ENCODE measurements around the gene LMAN1L. TPM values are rescaled to one million over a fixed set of nuclear protein-coding genes. Genes with fewer than 3 reads are reported as not detected.

LMAN1L gene
- total RNA-seq, 1 donor from 2014 or later, result 0.33 TPM

GRCh38 chr15:74835312-74835823, 22.7 kb downstream of the LMAN1L start:
- Mint-ChIP-seq H3K9me3 (no peaks in the 10 kb centered on the region), H3K27ac (no peak overlapping the region)
- peak; percentile 86 for DNase-seq

GRCh38 chr15:74836846-74837245, 24.2 kb downstream of the LMAN1L start:
- H3K27me3 Mint-ChIP-seq, result no peaks in the 10 kb centered on the region
- intact Hi-C loops (cut with micrococcal nuclease), result no loop called here
- peaks cover 22% of the 10 kb centered on the region for H3K36me3 Mint-ChIP-seq (ENCODE audit: low read depth)
- peaks cover 13% of the 10 kb centered on the region for H3K4me1 Mint-ChIP-seq
- H3K9me3 Mint-ChIP-seq, result no peaks in the 10 kb centered on the region
- H3K27ac Mint-ChIP-seq, result no peak overlapping the region
- H3K4me3 Mint-ChIP-seq, result no peak overlapping the region
- no peak for DNase-seq

More at GRCh38 chr15:74835312-74835823, 22.7 kb downstream of the LMAN1L start:
- Mint-ChIP-seq H3K36me3 (ENCODE audit: low read depth) (peaks cover 10% of the 10 kb centered on the region), H3K4me1 (peaks cover 2% of the 10 kb centered on the region), H3K27me3 (no peaks in the 10 kb centered on the region), H3K4me3 (no peak overlapping the region)
- intact Hi-C loops (cut with micrococcal nuclease), result no loop called here

GRCh38 chr15:74837482-74838136, 25.0 kb downstream of the LMAN1L start:
- no peaks in the 10 kb centered on the region for H3K9me3 Mint-ChIP-seq
- no peak for DNase-seq
- H3K4me1 Mint-ChIP-seq, result peaks cover 21% of the 10 kb centered on the region
- H3K27ac Mint-ChIP-seq, result no peak overlapping the region
- no peaks in the 10 kb centered on the region for H3K27me3 Mint-ChIP-seq
- no peak overlapping the region for H3K4me3 Mint-ChIP-seq
- peaks cover 25% of the 10 kb centered on the region for H3K36me3 Mint-ChIP-seq (ENCODE audit: low read depth)
- intact Hi-C loops (cut with micrococcal nuclease), result no loop called here

- peaks cover 22% of the 10 kb centered on the region for H3K4me1 Mint-ChIP-seq
- H3K27ac Mint-ChIP-seq, result no peak overlapping the region
- intact Hi-C loops (cut with micrococcal nuclease), result no loop called here
- no peak for DNase-seq
- no peaks in the 10 kb centered on the region for H3K27me3 Mint-ChIP-seq
- no peaks in the 10 kb centered on the region for H3K9me3 Mint-ChIP-seq
- peaks cover 26% of the 10 kb centered on the region for H3K36me3 Mint-ChIP-seq (ENCODE audit: low read depth)
- H3K4me3 Mint-ChIP-seq, result no peak overlapping the region
These were observed 25.5 kb downstream of the LMAN1L start for GRCh38 chr15:74838137-74838516.

- peaks cover 24% of the 10 kb centered on the region for H3K4me1 Mint-ChIP-seq
- H3K4me3 Mint-ChIP-seq, result no peak overlapping the region
- H3K36me3 Mint-ChIP-seq (ENCODE audit: low read depth), result peaks cover 27% of the 10 kb centered on the region
- no peak for DNase-seq
- no peak overlapping the region for H3K27ac Mint-ChIP-seq
- H3K9me3 Mint-ChIP-seq, result no peaks in the 10 kb centered on the region
- H3K27me3 Mint-ChIP-seq, result no peaks in the 10 kb centered on the region
- intact Hi-C loops (cut with micrococcal nuclease), result no loop called here
These were observed 26.3 kb downstream of the LMAN1L start for GRCh38 chr15:74838746-74839525.

- peaks cover 30% of the 10 kb centered on the region for H3K4me1 Mint-ChIP-seq
- no peak overlapping the region for H3K27ac Mint-ChIP-seq
- no peaks in the 10 kb centered on the region for H3K27me3 Mint-ChIP-seq
- H3K4me3 Mint-ChIP-seq, result no peak overlapping the region
- DNase-seq, result no peak
- no peaks in the 10 kb centered on the region for H3K9me3 Mint-ChIP-seq
- intact Hi-C loops (cut with micrococcal nuclease), result loop anchor here (5.0 to 10.0 kb wide), 2 partner anchors 113 to 295 kb away; partner anchors contain the start of gene ARID3B
- peaks cover 30% of the 10 kb centered on the region for H3K36me3 Mint-ChIP-seq (ENCODE audit: low read depth)
These were observed 27.1 kb downstream of the LMAN1L start for GRCh38 chr15:74839526-74840395.

- intact Hi-C loops (cut with micrococcal nuclease), result loop anchor here (5.0 to 10.0 kb wide), 2 partner anchors 111 to 296 kb away; partner anchors contain the start of gene ARID3B
- Mint-ChIP-seq H3K4me3 (peak overlapping the region; percentile 95), H3K27ac (peak overlapping the region; percentile 35), H3K9me3 (no peaks in the 10 kb centered on the region), H3K4me1 (peaks cover 42% of the 10 kb centered on the region), H3K36me3 (ENCODE audit: low read depth) (peaks cover 28% of the 10 kb centered on the region), H3K27me3 (no peaks in the 10 kb centered on the region)
- DNase-seq, result no peak
These were observed 28.5 kb downstream of the LMAN1L start for GRCh38 chr15:74840851-74841775.

GRCh38 chr15:74841891-74842373, 29.3 kb downstream of the LMAN1L start:
- H3K4me1 Mint-ChIP-seq, result peaks cover 44% of the 10 kb centered on the region
- H3K27ac Mint-ChIP-seq, result peak overlapping the region; percentile 89
- intact Hi-C loops (cut with micrococcal nuclease), result loop anchor here (2.0 to 10.0 kb wide), 3 partner anchors 61 to 297 kb away; partner anchors contain the start of gene ARID3B
- DNase-seq, result peak; percentile 67
- peaks cover 30% of the 10 kb centered on the region for H3K36me3 Mint-ChIP-seq (ENCODE audit: low read depth)
- no peaks in the 10 kb centered on the region for H3K9me3 Mint-ChIP-seq
- H3K4me3 Mint-ChIP-seq, result peak overlapping the region; percentile 95
- no peaks in the 10 kb centered on the region for H3K27me3 Mint-ChIP-seq

GRCh38 chr15:74842581-74843444, 30.2 kb downstream of the LMAN1L start, which contains the start of gene ULK3:
TSS of gene ULK3 (minus strand) at chr15:74843156. CDS start at chr15:74843105, 51 bp downstream.
- intact Hi-C loops (cut with micrococcal nuclease), result loop anchor here (1.0 to 10.0 kb wide), 4 partner anchors 30 to 298 kb away; partner anchors contain the start of genes ARID3B and SCAMP2
- Mint-ChIP-seq H3K4me3 (peak within 1 kb of the TSS; percentile 95), H3K9me3 (no peaks in the 10 kb centered on the region), H3K36me3 (ENCODE audit: low read depth) (peaks cover 34% of the 10 kb centered on the region), H3K27me3 (no peaks in the 10 kb centered on the region), H3K4me1 (peaks cover 48% of the 10 kb centered on the region), H3K27ac (peak within 1 kb of the TSS; percentile 95)
- DNase-seq, result peak; percentile 99

GRCh38 chr15:74843445-74843828, 30.8 kb downstream of the LMAN1L start:
- peaks cover 37% of the 10 kb centered on the region for H3K36me3 Mint-ChIP-seq (ENCODE audit: low read depth)
- H3K9me3 Mint-ChIP-seq, result no peaks in the 10 kb centered on the region
- DNase-seq, result no peak
- H3K4me3 Mint-ChIP-seq, result peak overlapping the region; percentile 95
- H3K27me3 Mint-ChIP-seq, result no peaks in the 10 kb centered on the region
- peaks cover 48% of the 10 kb centered on the region for H3K4me1 Mint-ChIP-seq
- H3K27ac Mint-ChIP-seq, result peak overlapping the region; percentile 95
- intact Hi-C loops (cut with micrococcal nuclease), result loop anchor here (1.0 to 10.0 kb wide), 4 partner anchors 30 to 299 kb away; partner anchors contain the start of genes ARID3B and SCAMP2

GRCh38 chr15:74843891-74844299, 31.3 kb downstream of the LMAN1L start:
- no peaks in the 10 kb centered on the region for H3K27me3 Mint-ChIP-seq
- intact Hi-C loops (cut with micrococcal nuclease), result loop anchor here (1.0 to 10.0 kb wide), 4 partner anchors 29 to 299 kb away; partner anchors contain the start of genes ARID3B and SCAMP2
- H3K36me3 Mint-ChIP-seq (ENCODE audit: low read depth), result peaks cover 42% of the 10 kb centered on the region
- peak overlapping the region; percentile 95 for H3K27ac Mint-ChIP-seq
- peak overlapping the region; percentile 95 for H3K4me3 Mint-ChIP-seq
- peaks cover 48% of the 10 kb centered on the region for H3K4me1 Mint-ChIP-seq
- peak; percentile 64 for DNase-seq
- no peaks in the 10 kb centered on the region for H3K9me3 Mint-ChIP-seq
